HepG2 (cell line): ENCODE results near the gene RAPGEF2. TPM values are rescaled to one million over a fixed set of nuclear protein-coding genes. Genes with fewer than 3 reads are reported as not detected.

Experiments
- ATAC-seq: fragments of 200-7000 bp; cut with Tn5 transposase; 3 replicates; pipeline ENCODE4 v1.9.1; 2020; ENCODE audit warnings: mild to moderate bottlenecking, moderate library complexity
- BruUV-seq: library from RNA; stranded (reverse); fragments of 400-500 nt; replicated peaks from 2 replicates; lab custom pipeline; 2021; lab: Mats Ljungman, UMichigan
- CTCF ChIA-PET: fragments of 300-600 bp; formaldehyde crosslinking; extraction: SDS; loops from one replicate; lab custom pipeline; 2021; ENCODE audit warnings: low total read pairs, inconsistent platforms, low intra/inter-chr PET ratio; lab: Yijun Ruan, JAX
- POLR2A ChIA-PET: fragments of 350-600 bp; sonication (Branson Sonifier 250); formaldehyde crosslinking; loops from one replicate; lab custom pipeline; 2020; ENCODE audit warnings: antibody characterized with exemption, inconsistent platforms; lab: Yijun Ruan, JAX
- DNase-seq: peaks from one replicate; pipeline ENCODE4 v3.0.0-alpha.2; 2015; ENCODE audit warnings: low spot score
- FAIRE-seq: peaks from 3 replicates; lab custom pipeline; 2011; peaks lifted over from hg19 to GRCh38; lab: Jason Lieb, UNC
- H2AFZ ChIP-seq: one replicate; pipeline ENCODE4 v1.6.1; 2011; ENCODE audit warnings: low read length, inconsistent platforms
- H3K27ac ChIP-seq: fragments of 300-600 bp; 3 replicates; pipeline ENCODE4 v1.8.0; 2011; ENCODE audit warnings: mixed run types, mild to moderate bottlenecking, mixed read lengths, low read length, inconsistent platforms; ENCODE audit not compliant: insufficient read depth; ENCODE audit errors: extremely low read length
- H3K27me3 ChIP-seq, 2 experiments: fragments of 200-600 bp in 1 of 2; 2 replicates in 1 of 2; 3 replicates in 1 of 2; pipeline versions ENCODE4 v1.6.0 to v1.8.0; 2011; ENCODE audit warnings: low read length in 2 of 2, mild to moderate bottlenecking in 2 of 2, moderate library complexity in 2 of 2, inconsistent platforms in 1 of 2; ENCODE audit not compliant: insufficient read depth in 2 of 2, control insufficient read depth in 1 of 2
- H3K36me3 ChIP-seq, 2 experiments: fragments of 200-600 bp in 1 of 2; replicated peaks in 1 of 2; 2 replicates in 1 of 2; 3 replicates in 1 of 2; pipeline versions ENCODE4 v1.5.1 to v1.8.0; 2011; ENCODE audit warnings: low read length in 2 of 2, inconsistent platforms in 1 of 2; ENCODE audit not compliant: insufficient read depth in 2 of 2, control insufficient read depth in 1 of 2
- H3K4me1 ChIP-seq: 2 replicates; pipeline ENCODE4 v1.5.1; 2012; ENCODE audit warnings: low read length, inconsistent platforms; ENCODE audit not compliant: insufficient read depth
- H3K4me2 ChIP-seq: 2 replicates; pipeline ENCODE4 v1.6.0; 2011; ENCODE audit warnings: low read depth, low read length, inconsistent platforms
- H3K4me3 ChIP-seq, 3 experiments: fragments of 200-600 bp in 1 of 3; sonication (generic), shearing (Covaris generic) in 1 of 3; replicated peaks in 1 of 3; 2 replicates each; pipeline ENCODE4 v1.5.1; 2011 to 2016; ENCODE audit warnings: low read length in 3 of 3, inconsistent platforms in 2 of 3, low read depth in 2 of 3, mild to moderate bottlenecking in 2 of 3, control low read depth in 1 of 3, mixed read lengths in 1 of 3; ENCODE audit not compliant: insufficient read depth in 1 of 3
- H3K79me2 ChIP-seq: one replicate; pipeline ENCODE4 v1.6.1; 2011; ENCODE audit warnings: low read length, inconsistent platforms; ENCODE audit not compliant: insufficient read depth
- H3K9ac ChIP-seq: 2 replicates; pipeline ENCODE4 v1.6.0; 2011; ENCODE audit warnings: mild to moderate bottlenecking, low read depth, low read length, inconsistent platforms; ENCODE audit not compliant: insufficient read depth
- H3K9me3 ChIP-seq: 2 replicates; pipeline ENCODE4 v1.5.1; 2012; ENCODE audit warnings: mild to moderate bottlenecking, low read length
- H4K20me1 ChIP-seq: 2 replicates; pipeline ENCODE4 v1.6.0; 2011; ENCODE audit warnings: inconsistent platforms, mild to moderate bottlenecking, low read length, moderate library complexity; ENCODE audit not compliant: insufficient read depth
- AHDC1 ChIP-seq: sonication (generic); formaldehyde crosslinking; IDR thresholded peaks from 2 replicates; pipeline ENCODE4 v1.5.1; 2020; ENCODE audit warnings: mild to moderate bottlenecking, missing genetic modification reagents, borderline replicate concordance
- GTF3A ChIP-seq: sonication (generic); formaldehyde crosslinking; conservative IDR thresholded peaks from 2 replicates; pipeline ENCODE4 v1.4.0; 2020; ENCODE audit warnings: mild to moderate bottlenecking, missing genetic modification reagents
- ISL2 ChIP-seq: sonication (generic); formaldehyde crosslinking; IDR thresholded peaks from 2 replicates; pipeline ENCODE4 v1.5.0; 2020; ENCODE audit warnings: missing genetic modification reagents
- MEIS1 ChIP-seq: sonication (generic); formaldehyde crosslinking; IDR thresholded peaks from 2 replicates; pipeline ENCODE4 v1.9.0; 2021; ENCODE audit warnings: mild to moderate bottlenecking, missing genetic modification reagents, moderate library complexity, borderline replicate concordance
- SOX6 ChIP-seq, 2 experiments: fragments of 450-650 bp in 1 of 2; sonication (generic) in 1 of 2; formaldehyde crosslinking in 1 of 2; IDR thresholded peaks; 2 replicates each; pipeline versions ENCODE4 v1.4.0 to v1.6.1; 2017 to 2020; ENCODE audit warnings: antibody characterized with exemption in 1 of 2, mild to moderate bottlenecking in 1 of 2, missing genetic modification reagents in 1 of 2
- TBL1XR1 ChIP-seq: fragments of 150-350 bp; IDR thresholded peaks from 2 replicates; pipeline ENCODE4 v1.6.1; 2014; ENCODE audit warnings: borderline replicate concordance, low read length; ENCODE audit not compliant: partially characterized antibody
- TRIM24 ChIP-seq: sonication (generic); formaldehyde crosslinking; IDR thresholded peaks from 2 replicates; pipeline ENCODE4 v1.8.0; 2022; ENCODE audit warnings: mild to moderate bottlenecking, missing genetic modification reagents
- ZNF3 ChIP-seq: IDR thresholded peaks from 2 replicates; pipeline ENCODE4 v1.7.0; 2017; ENCODE audit warnings: inconsistent platforms
- ZNF512 ChIP-seq: sonication (generic); formaldehyde crosslinking; IDR thresholded peaks from 2 replicates; pipeline ENCODE4 v1.4.0; 2020; ENCODE audit warnings: mild to moderate bottlenecking, missing genetic modification reagents
- ZNF7 ChIP-seq: IDR thresholded peaks from 2 replicates; pipeline ENCODE4 v1.6.1; 2016; ENCODE audit warnings: missing biosample characterization, missing genetic modification reagents
- WGBS: methylation state at CpG from one replicate; pipeline ENCODE4 v1.1.6; 2017; ENCODE audit warnings: low lambda C conversion rate; 5-methylcytosine and 5-hydroxymethylcytosine counted together
- in situ Hi-C: cut with HindIII; loops from 2 replicates; pipeline ENCODE4 v1.10.0; 2017; ENCODE audit warnings: low pct_unique_long_range_greater_than_20kb; ENCODE audit not compliant: extremely low pct_ligation_motif_present
- intact Hi-C: fragments of 100-400 bp; cut with micrococcal nuclease; formaldehyde crosslinking; loops from one replicate; pipeline ENCODE4 v1.10.0; 2022; ENCODE audit not compliant: unreplicated experiment
- polyA plus RNA-seq, 8 experiments: library from polyadenylated mRNA; depleted of rRNA in 3 of 8; stranded (reverse) in 7 of 8; unstranded in 1 of 8; fragments of >200 nt; fragmentation: Illumina TruSeq in 4 of 8; extraction: Trizol in 4 of 8; gene quantifications; 2 replicates each; pipeline versions ENCODE4 v1.2.1 to v1.2.3, GENCODE V29; 2011 to 2016; ENCODE audit warnings: low read depth in 4 of 8, missing spikeins in 1 of 8, mixed read lengths in 1 of 8; ENCODE audit not compliant: insufficient read depth in 1 of 8
- total RNA-seq, 5 experiments: library from RNA; depleted of rRNA; stranded (reverse); fragments of >200 nt; fragmentation: Illumina TruSeq; extraction: Trizol; gene quantifications; 2 replicates each; pipeline ENCODE4 v1.2.3, GENCODE V29; 2016; ENCODE audit warnings: low read depth in 1 of 5

The RAPGEF2 gene
- total and polyA plus RNA-seq, 2 of the 13 experiments (the other 11 are each of a cell fraction or from before 2014, with no cell fraction given): 19.2 to 23.0 TPM

DNA sequence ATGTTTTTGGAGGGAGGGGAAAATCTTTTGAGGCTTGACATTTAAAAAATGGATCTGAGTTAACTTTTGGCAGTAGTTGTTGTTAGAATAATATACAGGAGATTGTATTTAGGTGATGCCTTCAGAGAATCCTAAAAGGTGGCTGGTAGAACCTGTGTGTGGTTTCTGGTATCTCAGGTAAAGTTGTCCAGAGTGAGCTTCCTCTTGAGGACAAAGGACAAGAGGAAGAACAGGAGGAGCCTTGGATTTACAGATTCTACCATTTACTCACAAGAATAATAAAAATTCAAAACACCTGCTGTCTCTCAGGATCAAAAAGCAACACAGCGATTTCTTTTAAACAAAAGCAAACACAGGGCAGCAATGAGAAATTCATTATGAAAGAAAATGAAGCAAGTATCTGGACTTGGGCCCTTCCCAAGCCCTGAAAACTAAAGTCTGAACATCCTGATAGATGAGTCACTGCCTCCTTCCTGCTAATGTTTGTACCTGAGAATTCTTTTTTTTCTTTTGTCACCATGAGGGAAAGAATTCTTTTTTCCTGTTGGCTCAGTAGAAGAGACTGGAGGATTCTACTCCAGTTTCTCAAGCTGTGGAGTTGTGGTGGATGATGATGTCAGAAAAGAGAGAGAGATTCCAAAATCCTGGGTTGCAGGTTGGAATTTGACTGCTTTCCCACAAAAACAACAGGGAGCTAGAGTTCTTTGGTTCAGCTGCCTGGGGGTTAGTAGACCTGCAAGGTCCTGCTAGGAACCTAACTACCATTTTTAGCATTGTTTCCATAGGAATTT is 31.5 kb upstream of the RAPGEF2 start (continued):
- TF ChIP-seq AHDC1 (CRISPR knock-in tag): peak; percentile 62; the same call in 1 of the 2 replicates
- peak; percentile 90 for TF ChIP-seq ZNF7 (CRISPR knock-in tag)
- TF ChIP-seq TRIM24 (CRISPR knock-in tag): no peak
- TF ChIP-seq TBL1XR1: no peak

GRCh38 chr4:159071969-159072765 is 30.7 kb upstream of the RAPGEF2 start:
- CTCF ChIA-PET: no interaction called here
- Histone ChIP-seq H3K79me2 (no peaks in the 10 kb centered on the region), H3K4me3 (no peak overlapping the region; a peak in 1 of 6 replicates), H3K36me3 (no peaks in the 10 kb centered on the region), H4K20me1 (no peaks in the 10 kb centered on the region), H3K27ac (no peak overlapping the region), H2AFZ (no peak overlapping the region), H3K9ac (no peak overlapping the region), H3K4me1 (peaks cover 23% of the 10 kb centered on the region), H3K4me2 (peak overlapping the region; percentile 27; the same call in 1 of the 2 replicates), H3K9me3 (no peaks in the 10 kb centered on the region), H3K27me3 (no peaks in the 10 kb centered on the region)
- in situ Hi-C loops: no loop called here
- FAIRE-seq (no peak), DNase-seq (no peak), ATAC-seq (peak; percentile 66)
- no TSS peak for BruUV-seq
- POLR2A ChIA-PET: no interaction called here
- WGBS: 68% methylated on average over 6 of the region's 6 CpGs
- intact Hi-C loops: no loop called here
- TF ChIP-seq SOX6 (IDR thresholded peaks at IDR 0.05) (no peak), SOX6 (CRISPR knock-in tag; IDR thresholded peaks at IDR 0.05) (no peak), ZNF3 (CRISPR knock-in tag) (no peak), GTF3A (CRISPR knock-in tag) (no peak), MEIS1 (no peak), TBL1XR1 (no peak), ISL2 (CRISPR knock-in tag) (no peak), ZNF512 (no peak)
